H1 (cell line): ENCODE data around the gene TUBGCP3.

Source experiments
- CREB1 ChIP-seq: IDR thresholded peaks from 2 replicates; pipeline ENCODE4 v1.6.1; 2012; ENCODE audit warnings: inconsistent platforms
- EZH2 ChIP-seq: fragments of 200-600 bp; sonication (generic); IDR thresholded peaks from 2 replicates; pipeline ENCODE4 v1.7.1; 2012; ENCODE audit warnings: low read depth, mild to moderate bottlenecking, moderate library complexity, low read length, inconsistent platforms; ENCODE audit not compliant: severe bottlenecking
- RNF2 ChIP-seq: fragments of 200-900, 300-1000 bp; sonication (generic); IDR thresholded peaks from 2 replicates; pipeline ENCODE4 v1.7.1; 2016; ENCODE audit warnings: borderline replicate concordance, low read depth, mild to moderate bottlenecking, antibody characterized with exemption, low read length; ENCODE audit not compliant: poor library complexity, severe bottlenecking; ENCODE audit errors: missing control alignments
- SUZ12 ChIP-seq: fragments of 200-600 bp; sonication (generic); IDR thresholded peaks from 2 replicates; pipeline ENCODE4 v1.6.1; 2012; ENCODE audit warnings: mild to moderate bottlenecking, inconsistent platforms, low read length, moderate library complexity, mixed read lengths
- YY1 ChIP-seq: IDR thresholded peaks from 2 replicates; pipeline ENCODE4 v1.6.1; 2011; ENCODE audit warnings: low read depth, mild to moderate bottlenecking, low read length
- TF ChIP-seq, protein P1 (sequence below): IDR thresholded peaks from 2 replicates; pipeline ENCODE4 v1.6.1; 2011; ENCODE audit warnings: low read depth, mild to moderate bottlenecking, low read length; ENCODE audit not compliant: insufficient read depth
- TF ChIP-seq, protein P2 (sequence below), 3 experiments: IDR thresholded peaks; 1 replicate in 2 of 3; 2 replicates in 1 of 3; pipeline versions ENCODE4 v1.5.1 to v1.6.1; 2011; ENCODE audit warnings: low read length in 3 of 3, mild to moderate bottlenecking in 3 of 3, inconsistent platforms in 2 of 3, low read depth in 1 of 3, moderate library complexity in 1 of 3; ENCODE audit not compliant: insufficient read depth in 1 of 3; ENCODE audit errors: control extremely low read depth in 1 of 3
- TF ChIP-seq, protein P3 (sequence below): IDR thresholded peaks from 2 replicates; pipeline ENCODE4 v1.6.1; 2012; ENCODE audit warnings: inconsistent platforms
- TF ChIP-seq, protein P4 (sequence below): fragments of 300-600 bp; sonication (generic); IDR thresholded peaks from 2 replicates; pipeline ENCODE4 v1.7.1; 2012; ENCODE audit warnings: low read length, moderate library complexity, mild to moderate bottlenecking, inconsistent platforms; ENCODE audit not compliant: insufficient replicate concordance

DNA sequence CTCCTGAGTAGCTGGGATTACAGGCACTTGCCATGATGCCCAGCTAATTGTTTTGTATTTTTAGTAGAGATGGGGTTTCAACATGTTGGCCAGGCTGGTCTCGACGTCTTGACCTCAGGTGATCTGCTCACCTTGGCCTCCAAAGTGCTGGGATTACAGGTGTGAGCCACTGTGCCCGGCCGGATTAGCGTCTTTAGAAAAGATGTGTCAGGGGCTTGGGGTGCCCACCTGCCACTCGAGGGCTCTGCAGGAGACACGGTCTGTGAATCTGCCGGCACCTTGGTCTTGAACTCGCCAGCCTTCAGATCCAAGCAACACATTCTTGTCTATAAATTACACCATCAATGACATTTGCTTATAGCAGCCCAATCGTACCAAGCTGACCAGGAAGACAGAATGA lies 38.8 kb upstream of the TUBGCP3 start:
- TF ChIP-seq CREB1, result no peak
- no peak for TF ChIP-seq RNF2
- TF ChIP-seq EZH2, result no peak
- TF ChIP-seq, protein P1, sequence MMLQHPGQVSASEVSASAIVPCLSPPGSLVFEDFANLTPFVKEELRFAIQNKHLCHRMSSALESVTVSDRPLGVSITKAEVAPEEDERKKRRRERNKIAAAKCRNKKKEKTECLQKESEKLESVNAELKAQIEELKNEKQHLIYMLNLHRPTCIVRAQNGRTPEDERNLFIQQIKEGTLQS, result no peak
- TF ChIP-seq, protein P2, sequence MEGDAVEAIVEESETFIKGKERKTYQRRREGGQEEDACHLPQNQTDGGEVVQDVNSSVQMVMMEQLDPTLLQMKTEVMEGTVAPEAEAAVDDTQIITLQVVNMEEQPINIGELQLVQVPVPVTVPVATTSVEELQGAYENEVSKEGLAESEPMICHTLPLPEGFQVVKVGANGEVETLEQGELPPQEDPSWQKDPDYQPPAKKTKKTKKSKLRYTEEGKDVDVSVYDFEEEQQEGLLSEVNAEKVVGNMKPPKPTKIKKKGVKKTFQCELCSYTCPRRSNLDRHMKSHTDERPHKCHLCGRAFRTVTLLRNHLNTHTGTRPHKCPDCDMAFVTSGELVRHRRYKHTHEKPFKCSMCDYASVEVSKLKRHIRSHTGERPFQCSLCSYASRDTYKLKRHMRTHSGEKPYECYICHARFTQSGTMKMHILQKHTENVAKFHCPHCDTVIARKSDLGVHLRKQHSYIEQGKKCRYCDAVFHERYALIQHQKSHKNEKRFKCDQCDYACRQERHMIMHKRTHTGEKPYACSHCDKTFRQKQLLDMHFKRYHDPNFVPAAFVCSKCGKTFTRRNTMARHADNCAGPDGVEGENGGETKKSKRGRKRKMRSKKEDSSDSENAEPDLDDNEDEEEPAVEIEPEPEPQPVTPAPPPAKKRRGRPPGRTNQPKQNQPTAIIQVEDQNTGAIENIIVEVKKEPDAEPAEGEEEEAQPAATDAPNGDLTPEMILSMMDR (IDR thresholded peaks at IDR 0.05; ENCODE audit: control extremely low read depth in 1 of 3, insufficient read depth in 1 of 3, low read depth in 1 of 3, low read length in 3 of 3), result no peak
- TF ChIP-seq, protein P3, sequence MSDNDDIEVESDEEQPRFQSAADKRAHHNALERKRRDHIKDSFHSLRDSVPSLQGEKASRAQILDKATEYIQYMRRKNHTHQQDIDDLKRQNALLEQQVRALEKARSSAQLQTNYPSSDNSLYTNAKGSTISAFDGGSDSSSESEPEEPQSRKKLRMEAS, result no peak
- TF ChIP-seq YY1, result no peak
- TF ChIP-seq, protein P4, sequence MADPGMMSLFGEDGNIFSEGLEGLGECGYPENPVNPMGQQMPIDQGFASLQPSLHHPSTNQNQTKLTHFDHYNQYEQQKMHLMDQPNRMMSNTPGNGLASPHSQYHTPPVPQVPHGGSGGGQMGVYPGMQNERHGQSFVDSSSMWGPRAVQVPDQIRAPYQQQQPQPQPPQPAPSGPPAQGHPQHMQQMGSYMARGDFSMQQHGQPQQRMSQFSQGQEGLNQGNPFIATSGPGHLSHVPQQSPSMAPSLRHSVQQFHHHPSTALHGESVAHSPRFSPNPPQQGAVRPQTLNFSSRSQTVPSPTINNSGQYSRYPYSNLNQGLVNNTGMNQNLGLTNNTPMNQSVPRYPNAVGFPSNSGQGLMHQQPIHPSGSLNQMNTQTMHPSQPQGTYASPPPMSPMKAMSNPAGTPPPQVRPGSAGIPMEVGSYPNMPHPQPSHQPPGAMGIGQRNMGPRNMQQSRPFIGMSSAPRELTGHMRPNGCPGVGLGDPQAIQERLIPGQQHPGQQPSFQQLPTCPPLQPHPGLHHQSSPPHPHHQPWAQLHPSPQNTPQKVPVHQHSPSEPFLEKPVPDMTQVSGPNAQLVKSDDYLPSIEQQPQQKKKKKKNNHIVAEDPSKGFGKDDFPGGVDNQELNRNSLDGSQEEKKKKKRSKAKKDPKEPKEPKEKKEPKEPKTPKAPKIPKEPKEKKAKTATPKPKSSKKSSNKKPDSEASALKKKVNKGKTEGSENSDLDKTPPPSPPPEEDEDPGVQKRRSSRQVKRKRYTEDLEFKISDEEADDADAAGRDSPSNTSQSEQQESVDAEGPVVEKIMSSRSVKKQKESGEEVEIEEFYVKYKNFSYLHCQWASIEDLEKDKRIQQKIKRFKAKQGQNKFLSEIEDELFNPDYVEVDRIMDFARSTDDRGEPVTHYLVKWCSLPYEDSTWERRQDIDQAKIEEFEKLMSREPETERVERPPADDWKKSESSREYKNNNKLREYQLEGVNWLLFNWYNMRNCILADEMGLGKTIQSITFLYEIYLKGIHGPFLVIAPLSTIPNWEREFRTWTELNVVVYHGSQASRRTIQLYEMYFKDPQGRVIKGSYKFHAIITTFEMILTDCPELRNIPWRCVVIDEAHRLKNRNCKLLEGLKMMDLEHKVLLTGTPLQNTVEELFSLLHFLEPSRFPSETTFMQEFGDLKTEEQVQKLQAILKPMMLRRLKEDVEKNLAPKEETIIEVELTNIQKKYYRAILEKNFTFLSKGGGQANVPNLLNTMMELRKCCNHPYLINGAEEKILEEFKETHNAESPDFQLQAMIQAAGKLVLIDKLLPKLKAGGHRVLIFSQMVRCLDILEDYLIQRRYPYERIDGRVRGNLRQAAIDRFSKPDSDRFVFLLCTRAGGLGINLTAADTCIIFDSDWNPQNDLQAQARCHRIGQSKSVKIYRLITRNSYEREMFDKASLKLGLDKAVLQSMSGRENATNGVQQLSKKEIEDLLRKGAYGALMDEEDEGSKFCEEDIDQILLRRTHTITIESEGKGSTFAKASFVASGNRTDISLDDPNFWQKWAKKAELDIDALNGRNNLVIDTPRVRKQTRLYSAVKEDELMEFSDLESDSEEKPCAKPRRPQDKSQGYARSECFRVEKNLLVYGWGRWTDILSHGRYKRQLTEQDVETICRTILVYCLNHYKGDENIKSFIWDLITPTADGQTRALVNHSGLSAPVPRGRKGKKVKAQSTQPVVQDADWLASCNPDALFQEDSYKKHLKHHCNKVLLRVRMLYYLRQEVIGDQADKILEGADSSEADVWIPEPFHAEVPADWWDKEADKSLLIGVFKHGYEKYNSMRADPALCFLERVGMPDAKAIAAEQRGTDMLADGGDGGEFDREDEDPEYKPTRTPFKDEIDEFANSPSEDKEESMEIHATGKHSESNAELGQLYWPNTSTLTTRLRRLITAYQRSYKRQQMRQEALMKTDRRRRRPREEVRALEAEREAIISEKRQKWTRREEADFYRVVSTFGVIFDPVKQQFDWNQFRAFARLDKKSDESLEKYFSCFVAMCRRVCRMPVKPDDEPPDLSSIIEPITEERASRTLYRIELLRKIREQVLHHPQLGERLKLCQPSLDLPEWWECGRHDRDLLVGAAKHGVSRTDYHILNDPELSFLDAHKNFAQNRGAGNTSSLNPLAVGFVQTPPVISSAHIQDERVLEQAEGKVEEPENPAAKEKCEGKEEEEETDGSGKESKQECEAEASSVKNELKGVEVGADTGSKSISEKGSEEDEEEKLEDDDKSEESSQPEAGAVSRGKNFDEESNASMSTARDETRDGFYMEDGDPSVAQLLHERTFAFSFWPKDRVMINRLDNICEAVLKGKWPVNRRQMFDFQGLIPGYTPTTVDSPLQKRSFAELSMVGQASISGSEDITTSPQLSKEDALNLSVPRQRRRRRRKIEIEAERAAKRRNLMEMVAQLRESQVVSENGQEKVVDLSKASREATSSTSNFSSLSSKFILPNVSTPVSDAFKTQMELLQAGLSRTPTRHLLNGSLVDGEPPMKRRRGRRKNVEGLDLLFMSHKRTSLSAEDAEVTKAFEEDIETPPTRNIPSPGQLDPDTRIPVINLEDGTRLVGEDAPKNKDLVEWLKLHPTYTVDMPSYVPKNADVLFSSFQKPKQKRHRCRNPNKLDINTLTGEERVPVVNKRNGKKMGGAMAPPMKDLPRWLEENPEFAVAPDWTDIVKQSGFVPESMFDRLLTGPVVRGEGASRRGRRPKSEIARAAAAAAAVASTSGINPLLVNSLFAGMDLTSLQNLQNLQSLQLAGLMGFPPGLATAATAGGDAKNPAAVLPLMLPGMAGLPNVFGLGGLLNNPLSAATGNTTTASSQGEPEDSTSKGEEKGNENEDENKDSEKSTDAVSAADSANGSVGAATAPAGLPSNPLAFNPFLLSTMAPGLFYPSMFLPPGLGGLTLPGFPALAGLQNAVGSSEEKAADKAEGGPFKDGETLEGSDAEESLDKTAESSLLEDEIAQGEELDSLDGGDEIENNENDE, result no peak
- TF ChIP-seq SUZ12, result no peak
